ENCODE results near the gene CCDC83.

The CCDC83 gene

DNA sequence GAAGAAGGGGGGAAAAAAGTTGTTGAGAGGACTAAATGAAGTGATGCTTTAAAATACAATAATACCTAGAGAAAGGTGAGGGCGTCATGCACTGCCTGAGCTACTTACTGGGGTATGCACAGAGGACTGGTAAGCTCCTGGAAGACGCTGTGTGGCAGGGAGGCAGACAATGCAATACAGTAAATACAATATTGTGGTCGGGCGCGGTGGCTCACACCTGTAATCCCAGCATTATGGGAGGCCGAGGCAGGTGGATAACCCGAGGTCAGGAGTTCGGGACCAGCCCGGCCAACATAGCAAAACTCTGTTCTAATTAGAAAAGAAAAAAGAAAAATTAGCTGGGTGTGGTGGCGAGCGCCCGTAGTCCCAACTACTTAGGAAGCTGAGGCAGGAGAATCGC, 43.6 kb upstream of the CCDC83 start:
- Histone ChIP-seq H3K36me3 (replicated peaks in 1 of 2; ENCODE audit: control insufficient read depth in 2 of 2, insufficient read depth in 2 of 2, low read length in 2 of 2) (no peaks in the 10 kb centered on the region), H3K18ac (ENCODE audit: low read length) (no peak overlapping the region), H2AK5ac (ENCODE audit: low read depth, low read length) (no peak overlapping the region), H3K9me3 (replicated peaks in 1 of 2; ENCODE audit: control insufficient read depth in 2 of 2, insufficient read depth in 1 of 2, low read depth in 1 of 2, low read length in 2 of 2) (no peaks in the 10 kb centered on the region), H4K91ac (ENCODE audit: low read depth, low read length, poor library complexity) (no peak overlapping the region), H3K4me2 (ENCODE audit: insufficient read depth, low read length, poor library complexity, severe bottlenecking) (peak overlapping the region; percentile 71), H3K23ac (ENCODE audit: low read depth, low read length, poor library complexity) (no peak overlapping the region), H3K14ac (ENCODE audit: low read length) (no peak overlapping the region), H2BK5ac (ENCODE audit: low read length) (no peak overlapping the region), H4K8ac (ENCODE audit: low read depth, low read length) (no peak overlapping the region), H3K4me1 (ENCODE audit: control insufficient read depth in 2 of 2, insufficient read depth in 1 of 2, low read depth in 1 of 2, low read length in 2 of 2) (peaks cover 3 to 11% of the 10 kb centered on the region in 2 donors), H3K4me3 (ENCODE audit: low read length in 2 of 2) (peak overlapping the region in 1 of 2 donors; percentile 51), H3K79me1 (ENCODE audit: low read depth, low read length) (peaks cover 1% of the 10 kb centered on the region), H2AFZ (ENCODE audit: low read length) (peak overlapping the region; percentile 93), H2BK12ac (ENCODE audit: low read length) (no peak overlapping the region), H3K4ac (ENCODE audit: low read length) (no peak overlapping the region), H3K27ac (replicated peaks; ENCODE audit: low read length) (no peak overlapping the region), H3K27me3 (ENCODE audit: control insufficient read depth in 3 of 3, insufficient read depth in 3 of 3, low read depth in 1 of 3, low read length in 3 of 3) (peaks cover 0 to 62% (median 20%) of the 10 kb centered on the region in 3 experiments), H2BK120ac (ENCODE audit: low read depth, low read length) (no peak overlapping the region), H3K9ac (ENCODE audit: low read depth, low read length, poor library complexity) (no peak overlapping the region), H2BK15ac (ENCODE audit: low read length) (no peak overlapping the region)
- no CpG with 5 or more reads among the region's 13 CpGs for WGBS, 2 donors (ENCODE audit: extremely low coverage in 2 of 2, insufficient read length in 2 of 2, insufficient replicate concordance in 1 of 2)
- no peak for DNase-seq (ENCODE audit: low spot score)

- Histone ChIP-seq H3K18ac (ENCODE audit: low read length) (no peak overlapping the region), H2BK120ac (ENCODE audit: low read depth, low read length) (no peak overlapping the region), H2AK5ac (ENCODE audit: low read depth, low read length) (no peak overlapping the region), H3K23ac (ENCODE audit: low read depth, low read length, poor library complexity) (no peak overlapping the region), H3K27ac (replicated peaks; ENCODE audit: low read length) (no peak overlapping the region), H3K4ac (ENCODE audit: low read length) (no peak overlapping the region), H3K4me2 (ENCODE audit: insufficient read depth, low read length, poor library complexity, severe bottlenecking) (no peak overlapping the region), H3K4me1 (ENCODE audit: control insufficient read depth in 2 of 2, insufficient read depth in 1 of 2, low read depth in 1 of 2, low read length in 2 of 2) (peaks cover 3 to 9% of the 10 kb centered on the region in 2 donors), H2AFZ (ENCODE audit: low read length) (no peak overlapping the region), H3K14ac (ENCODE audit: low read length) (no peak overlapping the region), H2BK5ac (ENCODE audit: low read length) (no peak overlapping the region), H3K36me3 (replicated peaks in 1 of 2; ENCODE audit: control insufficient read depth in 2 of 2, insufficient read depth in 2 of 2, low read length in 2 of 2) (no peaks in the 10 kb centered on the region), H3K27me3 (ENCODE audit: control insufficient read depth in 3 of 3, insufficient read depth in 3 of 3, low read depth in 1 of 3, low read length in 3 of 3) (peaks cover 0 to 56% (median 20%) of the 10 kb centered on the region in 3 experiments), H3K9me3 (replicated peaks in 1 of 2; ENCODE audit: control insufficient read depth in 2 of 2, insufficient read depth in 1 of 2, low read depth in 1 of 2, low read length in 2 of 2) (no peaks in the 10 kb centered on the region), H2BK12ac (ENCODE audit: low read length) (no peak overlapping the region), H4K8ac (ENCODE audit: low read depth, low read length) (no peak overlapping the region), H3K4me3 (ENCODE audit: low read length in 2 of 2) (no peak overlapping the region), H3K79me1 (ENCODE audit: low read depth, low read length) (peaks cover 1% of the 10 kb centered on the region), H3K9ac (ENCODE audit: low read depth, low read length, poor library complexity) (no peak overlapping the region), H4K91ac (ENCODE audit: low read depth, low read length, poor library complexity) (no peak overlapping the region), H2BK15ac (ENCODE audit: low read length) (no peak overlapping the region)
- WGBS, 2 donors (ENCODE audit: extremely low coverage in 2 of 2, insufficient read length in 2 of 2, insufficient replicate concordance in 1 of 2) = no CpG with 5 or more reads among the region's 9 CpGs
- DNase-seq (ENCODE audit: low spot score) = no peak
These were observed 41.5 kb upstream of the CCDC83 start for GRCh38 chr11:85813721-85814120.

DNA sequence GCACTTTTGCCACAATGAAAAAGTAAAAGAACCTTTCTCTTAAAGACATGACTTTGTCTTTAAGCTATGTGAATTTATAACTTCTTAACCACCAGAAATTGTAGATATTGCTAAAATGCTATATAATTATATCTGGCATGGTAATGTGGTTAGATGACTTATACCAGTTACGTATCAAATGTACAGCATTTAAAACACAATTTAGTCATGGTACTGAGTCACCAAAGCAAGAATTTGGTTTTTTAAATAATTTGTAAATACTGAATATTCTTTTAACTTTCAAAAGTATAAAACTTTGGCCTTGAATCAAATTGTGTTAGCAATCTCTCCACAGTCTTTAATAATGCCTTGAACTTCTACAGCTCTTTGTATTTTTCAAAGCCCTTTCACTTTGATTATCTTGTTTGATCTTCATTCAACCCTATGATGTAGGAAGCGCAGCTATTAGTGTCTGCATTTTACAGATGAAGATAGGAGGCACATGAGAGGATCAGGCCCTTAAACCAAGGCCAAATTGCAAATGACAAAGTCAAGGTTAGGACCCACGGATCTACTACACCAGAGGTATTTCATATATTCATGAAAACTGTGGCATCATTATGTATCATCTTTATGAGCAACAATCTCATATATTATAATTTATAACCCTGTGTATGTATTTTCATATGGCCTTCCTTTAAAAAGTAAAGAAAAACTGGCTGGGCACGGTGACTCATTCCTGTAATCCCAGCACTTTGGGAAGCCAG, 39.8 kb upstream of the CCDC83 start:
- H3K36me3 ChIP-seq (replicated peaks in 1 of 2; ENCODE audit: control insufficient read depth in 2 of 2, insufficient read depth in 2 of 2, low read length in 2 of 2) = no peaks in the 10 kb centered on the region
- H4K8ac ChIP-seq (ENCODE audit: low read depth, low read length) = no peak overlapping the region
- H2AFZ ChIP-seq (ENCODE audit: low read length) = no peak overlapping the region
- H3K9me3 ChIP-seq (replicated peaks in 1 of 2; ENCODE audit: control insufficient read depth in 2 of 2, insufficient read depth in 1 of 2, low read depth in 1 of 2, low read length in 2 of 2) = no peaks in the 10 kb centered on the region
- H4K91ac ChIP-seq (ENCODE audit: low read depth, low read length, poor library complexity) = no peak overlapping the region
- no CpG with 5 or more reads among the region's 4 CpGs for WGBS, 2 donors (ENCODE audit: extremely low coverage in 2 of 2, insufficient read length in 2 of 2, insufficient replicate concordance in 1 of 2)
- no peak overlapping the region for H3K14ac ChIP-seq (ENCODE audit: low read length)
- no peak overlapping the region for H2BK12ac ChIP-seq (ENCODE audit: low read length)
- H3K4me2 ChIP-seq (ENCODE audit: insufficient read depth, low read length, poor library complexity, severe bottlenecking) = no peak overlapping the region
- H3K18ac ChIP-seq (ENCODE audit: low read length) = no peak overlapping the region
- H2BK120ac ChIP-seq (ENCODE audit: low read depth, low read length) = no peak overlapping the region
- no peak overlapping the region for H2BK5ac ChIP-seq (ENCODE audit: low read length)
- DNase-seq (ENCODE audit: low spot score) = no peak
- H3K23ac ChIP-seq (ENCODE audit: low read depth, low read length, poor library complexity) = no peak overlapping the region
- no peak overlapping the region for H3K4ac ChIP-seq (ENCODE audit: low read length)
- H2BK15ac ChIP-seq (ENCODE audit: low read length) = no peak overlapping the region
- H2AK5ac ChIP-seq (ENCODE audit: low read depth, low read length) = no peak overlapping the region
- H3K9ac ChIP-seq (ENCODE audit: low read depth, low read length, poor library complexity) = no peak overlapping the region
- no peak overlapping the region for H3K27ac ChIP-seq (replicated peaks; ENCODE audit: low read length)
- peaks cover 3% of the 10 kb centered on the region in 2 donors for H3K4me1 ChIP-seq (ENCODE audit: control insufficient read depth in 2 of 2, insufficient read depth in 1 of 2, low read depth in 1 of 2, low read length in 2 of 2)
- H3K79me1 ChIP-seq (ENCODE audit: low read depth, low read length) = peaks cover 1% of the 10 kb centered on the region
- H3K4me3 ChIP-seq (ENCODE audit: low read length in 2 of 2) = no peak overlapping the region
- H3K27me3 ChIP-seq (ENCODE audit: control insufficient read depth in 3 of 3, insufficient read depth in 3 of 3, low read depth in 1 of 3, low read length in 3 of 3) = peaks cover 0 to 39% (median 15%) of the 10 kb centered on the region in 3 experiments

DNA sequence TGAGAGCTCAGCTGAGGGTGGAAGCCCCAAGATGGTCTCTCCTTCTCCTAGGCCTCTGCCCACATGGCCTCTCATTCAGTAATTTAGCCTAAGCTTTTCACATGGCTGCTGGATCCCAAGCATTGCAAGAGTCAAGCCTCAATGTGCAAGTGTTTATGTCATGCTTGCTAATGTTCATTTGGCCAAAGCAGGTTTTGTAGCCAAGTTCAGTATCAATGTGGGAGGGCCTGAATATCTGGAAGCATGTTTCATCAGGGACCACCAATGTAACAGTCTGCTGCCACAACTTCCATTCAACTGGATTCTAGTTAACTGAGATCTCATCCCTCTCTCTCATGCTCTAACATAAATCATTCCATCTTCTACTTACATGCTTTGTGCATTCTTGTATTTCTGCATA, 35.7 kb upstream of the CCDC83 start:
- H4K8ac ChIP-seq (ENCODE audit: low read depth, low read length) = no peak overlapping the region
- H3K27ac ChIP-seq (replicated peaks; ENCODE audit: low read length) = no peak overlapping the region
- H2AFZ ChIP-seq (ENCODE audit: low read length) = no peak overlapping the region
- H3K9me3 ChIP-seq (replicated peaks in 1 of 2; ENCODE audit: control insufficient read depth in 2 of 2, insufficient read depth in 1 of 2, low read depth in 1 of 2, low read length in 2 of 2) = no peaks in the 10 kb centered on the region
- no peak overlapping the region for H3K4me3 ChIP-seq (ENCODE audit: low read length in 2 of 2)
- no peaks in the 10 kb centered on the region for H3K36me3 ChIP-seq (replicated peaks in 1 of 2; ENCODE audit: control insufficient read depth in 2 of 2, insufficient read depth in 2 of 2, low read length in 2 of 2)
- H3K27me3 ChIP-seq (ENCODE audit: control insufficient read depth in 3 of 3, insufficient read depth in 3 of 3, low read depth in 1 of 3, low read length in 3 of 3) = peaks cover 0 to 3% (median 0%) of the 10 kb centered on the region in 3 experiments
- no peak overlapping the region for H2AK5ac ChIP-seq (ENCODE audit: low read depth, low read length)
- no peak overlapping the region for H3K18ac ChIP-seq (ENCODE audit: low read length)
- H3K4me2 ChIP-seq (ENCODE audit: insufficient read depth, low read length, poor library complexity, severe bottlenecking) = no peak overlapping the region
- no peak overlapping the region for H3K14ac ChIP-seq (ENCODE audit: low read length)
- H2BK15ac ChIP-seq (ENCODE audit: low read length) = no peak overlapping the region
- no peak overlapping the region for H3K4ac ChIP-seq (ENCODE audit: low read length)
- DNase-seq (ENCODE audit: low spot score) = no peak
- no peak overlapping the region for H4K91ac ChIP-seq (ENCODE audit: low read depth, low read length, poor library complexity)
- H2BK120ac ChIP-seq (ENCODE audit: low read depth, low read length) = no peak overlapping the region
- H3K23ac ChIP-seq (ENCODE audit: low read depth, low read length, poor library complexity) = no peak overlapping the region
- no peak overlapping the region for H3K9ac ChIP-seq (ENCODE audit: low read depth, low read length, poor library complexity)
- H2BK12ac ChIP-seq (ENCODE audit: low read length) = no peak overlapping the region
- H2BK5ac ChIP-seq (ENCODE audit: low read length) = no peak overlapping the region
- H3K79me1 ChIP-seq (ENCODE audit: low read depth, low read length) = no peaks in the 10 kb centered on the region
- H3K4me1 ChIP-seq (ENCODE audit: control insufficient read depth in 2 of 2, insufficient read depth in 1 of 2, low read depth in 1 of 2, low read length in 2 of 2) = no peaks in the 10 kb centered on the region

Data from neuronal stem cell (in vitro differentiated cells).